Measurements from ENCODE around the gene CTSE. TPM values are rescaled to one million over a fixed set of nuclear protein-coding genes. Genes with fewer than 3 reads are reported as not detected.

The CTSE gene
- total and polyA plus RNA-seq, 2 experiments from 2014 or later, result not detected

- TF ChIP-seq ZNF114 (CRISPR knock-in tag; IDR thresholded peaks at IDR 0.05), result no peak
- TF ChIP-seq, protein P1, sequence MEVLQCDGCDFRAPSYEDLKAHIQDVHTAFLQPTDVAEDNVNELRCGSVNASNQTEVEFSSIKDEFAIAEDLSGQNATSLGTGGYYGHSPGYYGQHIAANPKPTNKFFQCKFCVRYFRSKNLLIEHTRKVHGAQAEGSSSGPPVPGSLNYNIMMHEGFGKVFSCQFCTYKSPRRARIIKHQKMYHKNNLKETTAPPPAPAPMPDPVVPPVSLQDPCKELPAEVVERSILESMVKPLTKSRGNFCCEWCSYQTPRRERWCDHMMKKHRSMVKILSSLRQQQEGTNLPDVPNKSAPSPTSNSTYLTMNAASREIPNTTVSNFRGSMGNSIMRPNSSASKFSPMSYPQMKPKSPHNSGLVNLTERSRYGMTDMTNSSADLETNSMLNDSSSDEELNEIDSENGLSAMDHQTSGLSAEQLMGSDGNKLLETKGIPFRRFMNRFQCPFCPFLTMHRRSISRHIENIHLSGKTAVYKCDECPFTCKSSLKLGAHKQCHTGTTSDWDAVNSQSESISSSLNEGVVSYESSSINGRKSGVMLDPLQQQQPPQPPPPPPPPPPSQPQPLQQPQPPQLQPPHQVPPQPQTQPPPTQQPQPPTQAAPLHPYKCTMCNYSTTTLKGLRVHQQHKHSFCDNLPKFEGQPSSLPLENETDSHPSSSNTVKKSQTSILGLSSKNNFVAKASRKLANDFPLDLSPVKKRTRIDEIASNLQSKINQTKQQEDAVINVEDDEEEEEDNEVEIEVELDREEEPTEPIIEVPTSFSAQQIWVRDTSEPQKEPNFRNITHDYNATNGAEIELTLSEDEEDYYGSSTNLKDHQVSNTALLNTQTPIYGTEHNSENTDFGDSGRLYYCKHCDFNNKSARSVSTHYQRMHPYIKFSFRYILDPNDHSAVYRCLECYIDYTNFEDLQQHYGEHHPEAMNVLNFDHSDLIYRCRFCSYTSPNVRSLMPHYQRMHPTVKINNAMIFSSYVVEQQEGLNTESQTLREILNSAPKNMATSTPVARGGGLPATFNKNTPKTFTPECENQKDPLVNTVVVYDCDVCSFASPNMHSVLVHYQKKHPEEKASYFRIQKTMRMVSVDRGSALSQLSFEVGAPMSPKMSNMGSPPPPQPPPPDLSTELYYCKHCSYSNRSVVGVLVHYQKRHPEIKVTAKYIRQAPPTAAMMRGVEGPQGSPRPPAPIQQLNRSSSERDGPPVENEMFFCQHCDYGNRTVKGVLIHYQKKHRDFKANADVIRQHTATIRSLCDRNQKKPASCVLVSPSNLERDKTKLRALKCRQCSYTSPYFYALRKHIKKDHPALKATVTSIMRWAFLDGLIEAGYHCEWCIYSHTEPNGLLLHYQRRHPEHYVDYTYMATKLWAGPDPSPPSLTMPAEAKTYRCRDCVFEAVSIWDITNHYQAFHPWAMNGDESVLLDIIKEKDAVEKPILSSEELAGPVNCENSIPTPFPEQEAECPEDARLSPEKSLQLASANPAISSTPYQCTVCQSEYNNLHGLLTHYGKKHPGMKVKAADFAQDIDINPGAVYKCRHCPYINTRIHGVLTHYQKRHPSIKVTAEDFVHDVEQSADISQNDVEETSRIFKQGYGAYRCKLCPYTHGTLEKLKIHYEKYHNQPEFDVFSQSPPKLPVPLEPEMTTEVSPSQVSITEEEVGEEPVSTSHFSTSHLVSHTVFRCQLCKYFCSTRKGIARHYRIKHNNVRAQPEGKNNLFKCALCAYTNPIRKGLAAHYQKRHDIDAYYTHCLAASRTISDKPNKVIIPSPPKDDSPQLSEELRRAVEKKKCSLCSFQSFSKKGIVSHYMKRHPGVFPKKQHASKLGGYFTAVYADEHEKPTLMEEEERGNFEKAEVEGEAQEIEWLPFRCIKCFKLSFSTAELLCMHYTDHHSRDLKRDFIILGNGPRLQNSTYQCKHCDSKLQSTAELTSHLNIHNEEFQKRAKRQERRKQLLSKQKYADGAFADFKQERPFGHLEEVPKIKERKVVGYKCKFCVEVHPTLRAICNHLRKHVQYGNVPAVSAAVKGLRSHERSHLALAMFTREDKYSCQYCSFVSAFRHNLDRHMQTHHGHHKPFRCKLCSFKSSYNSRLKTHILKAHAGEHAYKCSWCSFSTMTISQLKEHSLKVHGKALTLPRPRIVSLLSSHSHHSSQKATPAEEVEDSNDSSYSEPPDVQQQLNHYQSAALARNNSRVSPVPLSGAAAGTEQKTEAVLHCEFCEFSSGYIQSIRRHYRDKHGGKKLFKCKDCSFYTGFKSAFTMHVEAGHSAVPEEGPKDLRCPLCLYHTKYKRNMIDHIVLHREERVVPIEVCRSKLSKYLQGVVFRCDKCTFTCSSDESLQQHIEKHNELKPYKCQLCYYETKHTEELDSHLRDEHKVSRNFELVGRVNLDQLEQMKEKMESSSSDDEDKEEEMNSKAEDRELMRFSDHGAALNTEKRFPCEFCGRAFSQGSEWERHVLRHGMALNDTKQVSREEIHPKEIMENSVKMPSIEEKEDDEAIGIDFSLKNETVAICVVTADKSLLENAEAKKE (CRISPR knock-in tag; IDR thresholded peaks at IDR 0.05), result no peak
- TF ChIP-seq EZH2phosphoT487 (IDR thresholded peaks at IDR 0.05; ENCODE audit: unreplicated experiment), result no peak
- no peak for TF ChIP-seq ETS1 (IDR thresholded peaks at IDR 0.05)
- no peak for TF ChIP-seq CTCF (conservative IDR thresholded peaks at IDR 0.05; ENCODE audit: low read depth in 2 of 2)
- TF ChIP-seq NANOG (IDR thresholded peaks at IDR 0.05; ENCODE audit: borderline replicate concordance), result no peak
- TF ChIP-seq JUNB (IDR thresholded peaks at IDR 0.05; ENCODE audit: unreplicated experiment), result no peak
- TF ChIP-seq CREB1 (CRISPR knock-in tag; IDR thresholded peaks at IDR 0.05; ENCODE audit: low read depth), result no peak
- TF ChIP-seq ZNF331 (CRISPR knock-in tag; IDR thresholded peaks at IDR 0.05; ENCODE audit: low read depth), result no peak
- no peak for TF ChIP-seq STAT1 (IDR thresholded peaks at IDR 0.05; ENCODE audit: unreplicated experiment)
- no peak for TF ChIP-seq POLR2AphosphoS5 (IDR thresholded peaks at IDR 0.05; ENCODE audit: low read depth)
- TF ChIP-seq, protein P2, sequence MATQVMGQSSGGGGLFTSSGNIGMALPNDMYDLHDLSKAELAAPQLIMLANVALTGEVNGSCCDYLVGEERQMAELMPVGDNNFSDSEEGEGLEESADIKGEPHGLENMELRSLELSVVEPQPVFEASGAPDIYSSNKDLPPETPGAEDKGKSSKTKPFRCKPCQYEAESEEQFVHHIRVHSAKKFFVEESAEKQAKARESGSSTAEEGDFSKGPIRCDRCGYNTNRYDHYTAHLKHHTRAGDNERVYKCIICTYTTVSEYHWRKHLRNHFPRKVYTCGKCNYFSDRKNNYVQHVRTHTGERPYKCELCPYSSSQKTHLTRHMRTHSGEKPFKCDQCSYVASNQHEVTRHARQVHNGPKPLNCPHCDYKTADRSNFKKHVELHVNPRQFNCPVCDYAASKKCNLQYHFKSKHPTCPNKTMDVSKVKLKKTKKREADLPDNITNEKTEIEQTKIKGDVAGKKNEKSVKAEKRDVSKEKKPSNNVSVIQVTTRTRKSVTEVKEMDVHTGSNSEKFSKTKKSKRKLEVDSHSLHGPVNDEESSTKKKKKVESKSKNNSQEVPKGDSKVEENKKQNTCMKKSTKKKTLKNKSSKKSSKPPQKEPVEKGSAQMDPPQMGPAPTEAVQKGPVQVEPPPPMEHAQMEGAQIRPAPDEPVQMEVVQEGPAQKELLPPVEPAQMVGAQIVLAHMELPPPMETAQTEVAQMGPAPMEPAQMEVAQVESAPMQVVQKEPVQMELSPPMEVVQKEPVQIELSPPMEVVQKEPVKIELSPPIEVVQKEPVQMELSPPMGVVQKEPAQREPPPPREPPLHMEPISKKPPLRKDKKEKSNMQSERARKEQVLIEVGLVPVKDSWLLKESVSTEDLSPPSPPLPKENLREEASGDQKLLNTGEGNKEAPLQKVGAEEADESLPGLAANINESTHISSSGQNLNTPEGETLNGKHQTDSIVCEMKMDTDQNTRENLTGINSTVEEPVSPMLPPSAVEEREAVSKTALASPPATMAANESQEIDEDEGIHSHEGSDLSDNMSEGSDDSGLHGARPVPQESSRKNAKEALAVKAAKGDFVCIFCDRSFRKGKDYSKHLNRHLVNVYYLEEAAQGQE (IDR thresholded peaks at IDR 0.05; ENCODE audit: unreplicated experiment), result no peak
- TF ChIP-seq EZH2 (IDR thresholded peaks at IDR 0.05; ENCODE audit: low read depth, unreplicated experiment), result no peak
- DNase-seq (ENCODE audit: low spot score) (no peak), ATAC-seq (no peak)
- H3K27ac Mint-ChIP-seq, result no peak overlapping the region
- H4K20me1 ChIP-seq (replicated peaks; ENCODE audit: insufficient read depth), result no peaks in the 10 kb centered on the region
- H2AFZ ChIP-seq, result no peak overlapping the region
- no peaks in the 10 kb centered on the region; the same call in 2 of the 3 replicates for H3K36me3 Mint-ChIP-seq (ENCODE audit: low read depth)
- H3K4me3 ChIP-seq, result no peak overlapping the region
- 0 out of 2 replicates have a peak, but pooled peaks cover 3% of the 10 kb centered on the region for H3F3A ChIP-seq (replicated peaks; ENCODE audit: low read depth)
- no peaks in the 10 kb centered on the region for H3K27me3 ChIP-seq (ENCODE audit: insufficient read depth)
- peaks cover 8% of the 10 kb centered on the region for H3K27me3 Mint-ChIP-seq (ENCODE audit: insufficient read depth, low read depth, poor library complexity)
- peaks cover 2% of the 10 kb centered on the region; the same call in 2 of the 3 replicates for H3K4me1 Mint-ChIP-seq
- no peaks in the 10 kb centered on the region for H3K4me1 ChIP-seq (ENCODE audit: insufficient read depth)
- H3K4me3 Mint-ChIP-seq, result no peak overlapping the region
- no peaks in the 10 kb centered on the region for H3K79me2 ChIP-seq (replicated peaks; ENCODE audit: insufficient read depth)
- no peaks in the 10 kb centered on the region for H3K36me3 ChIP-seq (ENCODE audit: insufficient read depth)
- no peak overlapping the region for H3K27ac ChIP-seq (ENCODE audit: low read depth)
- H3K9me2 ChIP-seq (ENCODE audit: insufficient read depth), result no peaks in the 10 kb centered on the region
- no peak overlapping the region for H3K4me2 ChIP-seq
- peaks cover 8% of the 10 kb centered on the region for H3K9me3 Mint-ChIP-seq
Measured at GRCh38 chr1:205979301-205979700, 44.4 kb downstream of the CTSE start.
